K562 (cell line): ENCODE results near the gene SCRN3. TPM values are rescaled to one million over a fixed set of nuclear protein-coding genes. Genes with fewer than 3 reads are reported as not detected.

Source experiments
- ATAC-seq: fragments of 200-7000 bp; cut with Tn5 transposase; 3 replicates; pipeline ENCODE4 v1.9.1; 2020; ENCODE audit warnings: moderate library complexity
- BruUV-seq: library from RNA; stranded (reverse); fragments of 400-500 nt; replicated peaks from 2 replicates; lab custom pipeline; 2021; lab: Mats Ljungman, UMichigan
- CTCF ChIA-PET: fragments of 300-600 bp; formaldehyde crosslinking; extraction: SDS; loops from one replicate; lab custom pipeline; 2021; ENCODE audit warnings: low intra/inter-chr PET ratio; lab: Yijun Ruan, JAX
- POLR2A ChIA-PET: fragments of 300-600, 350-650 bp; sonication (Branson Sonifier 250); formaldehyde crosslinking; extraction: SDS; loops from one replicate; lab custom pipeline; 2021; ENCODE audit warnings: antibody characterized with exemption, inconsistent platforms; lab: Yijun Ruan, JAX
- DNase-seq, 4 experiments: peaks; one replicate each; pipeline versions ENCODE4 v3.0.0 to v3.0.0-alpha.2; 2011 to 2018; ENCODE audit warnings: low spot score in 3 of 4, mixed read lengths in 3 of 4; ENCODE audit errors: extremely low read depth in 1 of 4
- FAIRE-seq: peaks from 2 replicates; lab custom pipeline; 2011; peaks lifted over from hg19 to GRCh38; lab: Jason Lieb, UNC
- H2AFZ ChIP-seq: 2 replicates; pipeline ENCODE4 v1.6.0; 2011; ENCODE audit warnings: low read depth, low read length, control low read depth, inconsistent platforms
- H3K27ac ChIP-seq: fragments of 200-600 bp; 3 replicates; pipeline ENCODE4 v1.8.0; 2011; ENCODE audit warnings: low read depth, mild to moderate bottlenecking, control low read depth, inconsistent platforms, low read length, moderate library complexity, mixed read lengths; ENCODE audit errors: extremely low read depth
- H3K27me3 ChIP-seq, 2 experiments: fragments of 300-600 bp in 1 of 2; 2 replicates in 1 of 2; 3 replicates in 1 of 2; pipeline versions ENCODE4 v1.6.0 to v1.8.0; 2011; ENCODE audit warnings: inconsistent platforms in 2 of 2, low read length in 2 of 2, mild to moderate bottlenecking in 1 of 2, mixed read lengths in 1 of 2, moderate library complexity in 1 of 2; ENCODE audit not compliant: control insufficient read depth in 2 of 2, insufficient read depth in 2 of 2
- H3K36me3 ChIP-seq: fragments of 300-600 bp; 3 replicates; pipeline ENCODE4 v1.8.0; 2011; ENCODE audit warnings: mild to moderate bottlenecking, low read length, inconsistent platforms; ENCODE audit not compliant: control insufficient read depth, insufficient read depth
- H3K4me1 ChIP-seq, 2 experiments: fragments of 200-600 bp in 1 of 2; replicated peaks in 1 of 2; 2 replicates in 1 of 2; 3 replicates in 1 of 2; pipeline versions ENCODE4 v1.5.1 to v1.8.0; 2011; ENCODE audit warnings: inconsistent platforms in 2 of 2, low read length in 2 of 2, mild to moderate bottlenecking in 1 of 2, mixed read lengths in 1 of 2, moderate library complexity in 1 of 2; ENCODE audit not compliant: control insufficient read depth in 2 of 2, insufficient read depth in 2 of 2
- H3K4me2 ChIP-seq: 2 replicates; pipeline ENCODE4 v1.6.1; 2011; ENCODE audit warnings: low read length, control low read depth, inconsistent platforms, mixed read lengths; ENCODE audit not compliant: insufficient read depth
- H3K4me3 ChIP-seq: fragments of 200-600 bp; sonication (generic), shearing (Covaris generic); 2 replicates; pipeline ENCODE4 v1.5.1; 2016; ENCODE audit warnings: control low read depth, inconsistent platforms
- H3K79me2 ChIP-seq: fragments of 200-600 bp; 3 replicates; pipeline ENCODE4 v1.8.0; 2011; ENCODE audit warnings: low read length, inconsistent platforms; ENCODE audit not compliant: control insufficient read depth, insufficient read depth
- H3K9ac ChIP-seq, 2 experiments: 2 replicates each; pipeline versions ENCODE4 v1.6.0 to v1.6.1; 2011; ENCODE audit warnings: low read depth in 2 of 2, low read length in 2 of 2, control low read depth in 1 of 2, inconsistent platforms in 1 of 2, mild to moderate bottlenecking in 1 of 2, mixed read lengths in 1 of 2; ENCODE audit not compliant: insufficient read depth in 1 of 2
- H3K9me1 ChIP-seq: one replicate; pipeline ENCODE4 v1.6.0; 2011; ENCODE audit warnings: inconsistent platforms, mild to moderate bottlenecking, low read length, moderate library complexity; ENCODE audit not compliant: control insufficient read depth, insufficient read depth
- H3K9me3 ChIP-seq: replicated peaks from 2 replicates; pipeline ENCODE4 v1.5.1; 2011; ENCODE audit warnings: low read depth, low read length, inconsistent platforms; ENCODE audit not compliant: control insufficient read depth, insufficient read depth
- H4K20me1 ChIP-seq: replicated peaks from 2 replicates; pipeline ENCODE4 v1.6.1; 2011; ENCODE audit warnings: low read length, inconsistent platforms, mixed read lengths; ENCODE audit not compliant: control insufficient read depth, insufficient read depth
- ESRRA ChIP-seq: fragments of 450-650 bp; IDR thresholded peaks from 2 replicates; pipeline ENCODE4 v1.6.1; 2014; ENCODE audit warnings: low read depth, mild to moderate bottlenecking, moderate library complexity, borderline replicate concordance
- HDAC1 ChIP-seq, 2 experiments: fragments of 450-650 bp; IDR thresholded peaks; 2 replicates each; pipeline ENCODE4 v1.6.1; 2016 to 2017; ENCODE audit warnings: inconsistent platforms in 1 of 2, mild to moderate bottlenecking in 1 of 2, moderate library complexity in 1 of 2
- HDAC2 ChIP-seq: fragments of 450-650 bp; IDR thresholded peaks from 2 replicates; pipeline ENCODE4 v1.6.1; 2016; ENCODE audit warnings: mild to moderate bottlenecking
- MNT ChIP-seq, 2 experiments: fragments of 450-650 bp; conservative IDR thresholded peaks; 2 replicates each; pipeline ENCODE4 v1.6.1; 2017; ENCODE audit warnings: mild to moderate bottlenecking in 2 of 2, moderate library complexity in 2 of 2
- PHB ChIP-seq: fragments of 250-450 bp; sonication (Bioruptor Pico); IDR thresholded peaks from 2 replicates; pipeline ENCODE4 v1.5.0; 2021
- PKNOX1 ChIP-seq: fragments of 450-650 bp; IDR thresholded peaks from 2 replicates; pipeline ENCODE4 v1.6.1; 2016
- SREBF1 ChIP-seq: fragments of 150-350 bp; IDR thresholded peaks from 2 replicates; pipeline ENCODE4 v1.6.1; 2014; ENCODE audit warnings: antibody characterized with exemption, low read depth, low read length, borderline replicate concordance
- ZNF407 ChIP-seq: fragments of 450-650 bp; IDR thresholded peaks from 2 replicates; pipeline ENCODE4 v1.6.1; 2016; ENCODE audit warnings: low read depth
- ZNF445 ChIP-seq: fragments of 250-450 bp; sonication (Bioruptor Pico); IDR thresholded peaks from 2 replicates; pipeline ENCODE4 v1.4.0; 2020; ENCODE audit warnings: low read depth, mild to moderate bottlenecking, moderate library complexity
- ZNF644 ChIP-seq: fragments of 200-800 bp; sonication (Bioruptor generic); IDR thresholded peaks from 2 replicates; pipeline ENCODE4 v1.6.1; 2016; ENCODE audit warnings: low read depth, missing genetic modification characterization, missing compliant biosample characterization
- ZNF668 ChIP-seq: fragments of 250-450 bp; sonication (Bioruptor Pico); IDR thresholded peaks from 2 replicates; pipeline ENCODE4 v1.8.0; 2022; ENCODE audit warnings: mild to moderate bottlenecking, inconsistent platforms
- WGBS: fragments of 100-300 bp; shearing (Covaris generic); methylation state at CpG from one replicate; pipeline ENCODE4 v1.1.6; 2016; ENCODE audit warnings: low coverage, mixed read lengths; ENCODE audit not compliant: insufficient coverage; ENCODE audit errors: missing lambda C conversion rate; 5-methylcytosine and 5-hydroxymethylcytosine counted together
- in situ Hi-C: fragments of 300-500 bp; cut with MboI; formaldehyde crosslinking; loops from 4 replicates; pipeline ENCODE4 v1.15.0; 2018; ENCODE audit warnings: inconsistent platforms, mixed read lengths
- intact Hi-C: fragments of 100-400 bp; cut with micrococcal nuclease; formaldehyde crosslinking; loops from 2 replicates; pipeline ENCODE4 v1.14.2; 2022
- polyA plus RNA-seq, 8 experiments: library from polyadenylated mRNA; depleted of rRNA in 4 of 8; stranded (reverse) in 5 of 8; unstranded in 3 of 8; fragments of >200 nt; fragmentation: Nextera tagmentation in 2 of 8; fragmentation: Illumina TruSeq in 1 of 8; extraction: Ambion mirVana in 2 of 8; extraction: Trizol in 1 of 8; gene quantifications; 2 replicates each; pipeline versions ENCODE4 v1.2.1 to v1.2.3, GENCODE V29; 2011 to 2014; ENCODE audit warnings: inconsistent platforms in 1 of 8, missing spikeins in 1 of 8
- total RNA-seq, 7 experiments: library from RNA; depleted of rRNA in 6 of 7; stranded (reverse); fragments of >200 nt in 6 of 7; fragmentation: Illumina TruSeq in 2 of 7; extraction: Trizol in 2 of 7; gene quantifications; 2 replicates each; pipeline versions ENCODE4 v1.2.1 to v1.2.3, GENCODE V29; 2011 to 2021; ENCODE audit warnings: low replicate concordance in 1 of 7

Gene SCRN3
- total and polyA plus RNA-seq, 9 of the 15 experiments (the other 6 are each of a cell fraction or from before 2014, with no cell fraction given), result 7.7 to 21.8 (median 20.0) TPM

GRCh38 chr2:174395969-174396630 lies 570 bp downstream of the SCRN3 start:
- Histone ChIP-seq H3K9me3 (no peaks in the 10 kb centered on the region), H3K4me1 (peaks cover 4 to 5% of the 10 kb centered on the region in 2 experiments; a peak in 1 of 5 replicates), H3K9ac (peak overlapping the region; percentile 84 to 96), H3K9me1 (no peaks in the 10 kb centered on the region), H3K27ac (peak overlapping the region; percentile 78), H3K4me2 (peak overlapping the region; percentile 92), H2AFZ (peak overlapping the region; percentile 95), H3K27me3 (no peaks in the 10 kb centered on the region), H3K36me3 (no peaks in the 10 kb centered on the region), H4K20me1 (no peaks in the 10 kb centered on the region), H3K4me3 (peak overlapping the region; percentile 76), H3K79me2 (peaks cover 31% of the 10 kb centered on the region)
- FAIRE-seq (no peak), ATAC-seq (peak; percentile 68), DNase-seq (peak in 2 of 4 experiments; percentile 17 to 31)
- ChIA-PET CTCF (no interaction called here), POLR2A (interaction anchor here (0.6 to 1.6 kb wide), 12 partner anchors 9 to 335 kb away, joined by 3 to 10 read pairs (median 3); no protein-coding TSS in a partner anchor)
- TSS peak; percentile 63 for BruUV-seq
- intact Hi-C loops, result no loop called here
- in situ Hi-C loops, result no loop called here
- 9% methylated on average over 27 of the region's 27 CpGs for WGBS
- TF ChIP-seq ESRRA, result no peak
- TF ChIP-seq ZNF668 (CRISPR knock-in tag), result no peak
- no peak; a peak in 1 of 4 replicates for TF ChIP-seq MNT (conservative IDR thresholded peaks at IDR 0.05)
- no peak for TF ChIP-seq SREBF1
- no peak for TF ChIP-seq HDAC2
- TF ChIP-seq ZNF407, result no peak
- TF ChIP-seq PKNOX1, result peak; percentile 2; the same call in 1 of the 2 replicates
- TF ChIP-seq ZNF445 (CRISPR knock-in tag), result no peak
- no peak for TF ChIP-seq HDAC1 (IDR thresholded peaks at IDR 0.05)
- TF ChIP-seq ZNF644 (tag), result no peak
- TF ChIP-seq PHB (CRISPR knock-in tag), result 0 out of 2 replicates have a peak, but pooled peaks have one; percentile 30
